ENCODE results near the gene CPSF2.

- TF ChIP-seq LEF1 (IDR thresholded peaks at IDR 0.05; ENCODE audit: borderline replicate concordance) (no peak), BHLHE40 (IDR thresholded peaks at IDR 0.05; ENCODE audit: borderline replicate concordance) (no peak), FOXK2 (IDR thresholded peaks at IDR 0.05) (no peak), HDGF (IDR thresholded peaks at IDR 0.05; ENCODE audit: borderline replicate concordance) (no peak), CTBP1 (IDR thresholded peaks at IDR 0.05; ENCODE audit: borderline replicate concordance) (no peak), ZNF384 (IDR thresholded peaks at IDR 0.05) (no peak)
These were observed 33.3 kb upstream of the CPSF2 start for GRCh38 chr14:92088494-92088893.
